Measurements from ENCODE around the gene DEFB127.
"Not testable (repeated sequence)": the region's sequence is repeated elsewhere in the genome, so short reads cannot be mapped to it uniquely, and the experiment has no call there.

The DEFB127 gene

GRCh38 chr20:157154-157553 is at the start of gene DEFB127:
Gene DEFB127, plus strand, starts transcription at chr20:157454. Its CDS starts 91 bp downstream, at chr20:157545.
- DNase-seq, result no peak

- DNase-seq, result peak; percentile 7
These were observed 44.9 kb upstream of the DEFB127 start for GRCh38 chr20:112396-112795.

GRCh38 chr20:117518-117917 is 39.7 kb upstream of the DEFB127 start:
- DNase-seq, result no peak

GRCh38 chr20:129786-130323 is 27.4 kb upstream of the DEFB127 start:
- DNase-seq, result peak; percentile 61

GRCh38 chr20:137668-138490 is 19.4 kb upstream of the DEFB127 start:
- peak; percentile 58 for DNase-seq

GRCh38 chr20:142290-142689 is 15.0 kb upstream of the DEFB127 start, which contains the start of gene DEFB126:
Gene DEFB126, plus strand, starts transcription at chr20:142590. Its CDS starts 39 bp downstream, at chr20:142629.
- no peak for DNase-seq

- no peak for DNase-seq
These were observed 11.4 kb upstream of the DEFB127 start for GRCh38 chr20:145877-146276.

GRCh38 chr20:152131-152530 is 5.1 kb upstream of the DEFB127 start:
- DNase-seq, result no peak

GRCh38 chr20:164618-165017 is 7.4 kb downstream of the DEFB127 start:
- no peak for DNase-seq

- no peak for DNase-seq
These were observed 11.6 kb downstream of the DEFB127 start for GRCh38 chr20:168876-169275.

GRCh38 chr20:184288-184687 is 27.0 kb downstream of the DEFB127 start:
- DNase-seq, result no peak

GRCh38 chr20:187733-188132 is 30.5 kb downstream of the DEFB127 start:
- no peak for DNase-seq

- no peak for DNase-seq
These were observed 32.4 kb downstream of the DEFB127 start, which contains the start of gene DEFB128 for GRCh38 chr20:189611-190010. Gene DEFB128, minus strand, starts transcription at chr20:189711. Its CDS starts 88 bp downstream, at chr20:189623.

GRCh38 chr20:198225-198624 is 41.0 kb downstream of the DEFB127 start:
- DNase-seq, result no peak

- no peak for DNase-seq
These were observed 42.7 kb downstream of the DEFB127 start for GRCh38 chr20:199996-200395.

- not testable (repeated sequence) for DNase-seq
These were observed 46.4 kb downstream of the DEFB127 start for GRCh38 chr20:203630-204029.

Measured in DMS53 (cell line).